Neuron (in vitro differentiated cells): ENCODE data around the gene ATL3.
"Not testable (repeated sequence)": the region's sequence is repeated elsewhere in the genome, so short reads cannot be mapped to it uniquely, and the experiment has no call there.

Source experiments
- H2AFZ ChIP-seq: one replicate; pipeline ENCODE4 v1.6.1; 2013; ENCODE audit warnings: low read depth, mild to moderate bottlenecking, inconsistent platforms, low read length, moderate library complexity
- H3K27me3 ChIP-seq: one replicate; pipeline ENCODE4 v1.6.1; 2013; ENCODE audit warnings: low read length; ENCODE audit not compliant: insufficient read depth
- H3K36me3 ChIP-seq: one replicate; pipeline ENCODE4 v1.6.1; 2013; ENCODE audit warnings: low read length; ENCODE audit not compliant: insufficient read depth
- H3K4me1 ChIP-seq: one replicate; pipeline ENCODE4 v1.6.1; 2013; ENCODE audit warnings: low read length; ENCODE audit not compliant: insufficient read depth
- H3K4me3 ChIP-seq: 2 replicates; pipeline ENCODE4 v1.5.1; 2013; ENCODE audit warnings: mild to moderate bottlenecking, low read length, moderate library complexity
- H3K9me3 ChIP-seq: one replicate; pipeline ENCODE4 v1.6.1; 2013; ENCODE audit warnings: low read length

The ATL3 gene

GRCh38 chr11:63583357-63583677 is 87.9 kb downstream of the ATL3 start:
- Histone ChIP-seq H3K4me1 (no peaks in the 10 kb centered on the region), H2AFZ (no peak overlapping the region), H3K4me3 (no peak overlapping the region), H3K9me3 (no peaks in the 10 kb centered on the region), H3K36me3 (no peaks in the 10 kb centered on the region), H3K27me3 (no peaks in the 10 kb centered on the region)

- H2AFZ ChIP-seq, H3K4me1 ChIP-seq, H3K9me3 ChIP-seq, H3K4me3 ChIP-seq, H3K36me3 ChIP-seq, H3K27me3 ChIP-seq: not testable (repeated sequence)
Observed at GRCh38 chr11:63581224-63581623, 90.0 kb downstream of the ATL3 start.

GRCh38 chr11:63578882-63579281 is 92.3 kb downstream of the ATL3 start:
- H3K27me3 ChIP-seq, H2AFZ ChIP-seq, H3K9me3 ChIP-seq, H3K4me3 ChIP-seq, H3K36me3 ChIP-seq: not testable (repeated sequence)
- peaks cover 15% of the 10 kb centered on the region for H3K4me1 ChIP-seq

- H3K4me1 ChIP-seq: peaks cover 16% of the 10 kb centered on the region
- H3K9me3 ChIP-seq: no peaks in the 10 kb centered on the region
- no peaks in the 10 kb centered on the region for H3K27me3 ChIP-seq
- no peaks in the 10 kb centered on the region for H3K36me3 ChIP-seq
- peak overlapping the region; percentile 13 for H2AFZ ChIP-seq
- no peak overlapping the region for H3K4me3 ChIP-seq
Observed at GRCh38 chr11:63574856-63575602, 96.1 kb downstream of the ATL3 start.
